Psoas muscle (tissue), 8 donors: ENCODE data around the gene ARL10. TPM values are rescaled to one million over a fixed set of nuclear protein-coding genes. Genes with fewer than 3 reads are reported as not detected.

Source experiments
- ATAC-seq, 4 donors: fragments of 200-7000 bp; cut with Tn5 transposase; one replicate each; pipeline ENCODE4 v1.9.1; 2020; ENCODE audit warnings: moderate library complexity in 3 of 4, mild to moderate bottlenecking in 2 of 4
- DNase-seq, 2 donors: peaks; one replicate each; pipeline ENCODE4 v3.0.0-alpha.2; 2020
- H3K27ac ChIP-seq: fragments of 200-600 bp; one replicate; pipeline ENCODE4 v1.8.0; 2022
- H3K27me3 ChIP-seq, 3 donors: fragments of 200-600 bp in 1 of 3; one replicate each; pipeline versions ENCODE4 v1.6.1 to v1.8.0; 2013 to 2022; ENCODE audit warnings: low read length in 2 of 3, mild to moderate bottlenecking in 2 of 3, moderate library complexity in 1 of 3; ENCODE audit not compliant: insufficient read depth in 3 of 3
- H3K36me3 ChIP-seq, 2 donors: fragments of 200-600 bp in 1 of 2; one replicate each; pipeline versions ENCODE4 v1.6.1 to v1.8.0; 2013 to 2022; ENCODE audit warnings: low read depth in 1 of 2, mild to moderate bottlenecking in 1 of 2, moderate library complexity in 1 of 2; ENCODE audit not compliant: insufficient read depth in 1 of 2
- H3K4me1 ChIP-seq: fragments of 200-600 bp; one replicate; pipeline ENCODE4 v1.8.0; 2022
- H3K4me3 ChIP-seq: fragments of 200-600 bp; one replicate; pipeline ENCODE4 v1.8.0; 2022; ENCODE audit warnings: mild to moderate bottlenecking
- H3K9me3 ChIP-seq: fragments of 200-600 bp; one replicate; pipeline ENCODE4 v1.8.0; 2022
- WGBS, 3 donors: extraction: QIAGEN DNeasy Blood & Tissue Kit; methylation state at CpG; one replicate each; pipeline versions ENCODE4 v1.1.6 to v1.1.7; 2013; 5-methylcytosine and 5-hydroxymethylcytosine counted together
- intact Hi-C, 2 donors: fragments of 100-400 bp; cut with DNase I; formaldehyde crosslinking; loops; one replicate each; pipeline versions ENCODE4 v1.11.0 to v1.14.2; 2022
- polyA plus RNA-seq, 3 donors: library from polyadenylated mRNA; stranded (reverse); fragments of 200-250 nt; gene quantifications; one replicate each; pipeline ENCODE4 v1.2.3, GENCODE V29; 2013
- total RNA-seq, 4 donors: library from RNA; stranded (reverse); fragmentation: NEBNext Ultra II Directional in 2 of 4; extraction: Animal tissue kit (Norgen Biotek cat#: 25700) in 2 of 4; gene quantifications; one replicate each; pipeline versions ENCODE4 v1.2.1 to v1.2.4, GENCODE V29; 2021 to 2023
- TF ChIP-seq, protein P1 (sequence below): fragments of 200-600 bp; IDR thresholded peaks from one replicate; pipeline ENCODE4 v1.8.0; 2022; ENCODE audit warnings: antibody characterized with exemption
- donor health status: healthy with polysubstance abuse.
- donor health status: DM: no; HTN: no; CAD: no; lungs with moderate emphysema.
- donor health status: Bipolar disorder and iron deficiency.
- donor health status: healthy.
- donor health status: DM: yes; HTN: yes; CAD: no.
- donor health status: DM: no; HTN: no; CAD: no.
- donor health status: DM: no; HTN: no; CAD: no.
- donor health status: DM: yes; HTN: yes; CAD: no.

Gene ARL10
- total and polyA plus RNA-seq, 7 donors, result 1.6 to 6.6 (median 3.9) TPM

DNA sequence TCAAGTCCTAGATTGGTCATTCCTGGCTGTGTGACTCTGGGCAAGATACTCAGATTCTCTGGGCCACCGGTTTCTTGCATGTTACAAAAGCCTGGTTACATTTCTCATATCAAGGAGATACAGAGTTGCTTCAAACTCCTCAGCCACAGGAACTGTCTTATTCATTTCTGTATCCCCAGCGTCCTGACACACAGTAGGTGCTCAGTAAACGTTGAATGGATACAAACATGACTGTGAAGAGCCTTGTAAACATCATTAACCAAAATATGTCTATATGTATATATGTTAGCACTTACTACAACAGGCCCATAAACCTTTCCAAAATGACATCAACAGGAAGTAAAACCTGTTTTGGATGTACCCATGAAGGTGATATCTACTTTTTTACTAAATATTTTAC lies 49.4 kb downstream of the ARL10 start:
- intact Hi-C loops, result loop anchor here in 1 of 2 donors (10.0 kb wide), 1 partner anchor 130 kb away; the partner anchor contains the start of gene CDHR2
- no peak for ATAC-seq
- peaks cover 0 to 19% of the 10 kb centered on the region in 2 donors for H3K36me3 ChIP-seq
- no peaks in the 10 kb centered on the region for H3K9me3 ChIP-seq
- DNase-seq, result no peak
- TF ChIP-seq, protein P1, sequence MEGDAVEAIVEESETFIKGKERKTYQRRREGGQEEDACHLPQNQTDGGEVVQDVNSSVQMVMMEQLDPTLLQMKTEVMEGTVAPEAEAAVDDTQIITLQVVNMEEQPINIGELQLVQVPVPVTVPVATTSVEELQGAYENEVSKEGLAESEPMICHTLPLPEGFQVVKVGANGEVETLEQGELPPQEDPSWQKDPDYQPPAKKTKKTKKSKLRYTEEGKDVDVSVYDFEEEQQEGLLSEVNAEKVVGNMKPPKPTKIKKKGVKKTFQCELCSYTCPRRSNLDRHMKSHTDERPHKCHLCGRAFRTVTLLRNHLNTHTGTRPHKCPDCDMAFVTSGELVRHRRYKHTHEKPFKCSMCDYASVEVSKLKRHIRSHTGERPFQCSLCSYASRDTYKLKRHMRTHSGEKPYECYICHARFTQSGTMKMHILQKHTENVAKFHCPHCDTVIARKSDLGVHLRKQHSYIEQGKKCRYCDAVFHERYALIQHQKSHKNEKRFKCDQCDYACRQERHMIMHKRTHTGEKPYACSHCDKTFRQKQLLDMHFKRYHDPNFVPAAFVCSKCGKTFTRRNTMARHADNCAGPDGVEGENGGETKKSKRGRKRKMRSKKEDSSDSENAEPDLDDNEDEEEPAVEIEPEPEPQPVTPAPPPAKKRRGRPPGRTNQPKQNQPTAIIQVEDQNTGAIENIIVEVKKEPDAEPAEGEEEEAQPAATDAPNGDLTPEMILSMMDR, result no peak
- peaks cover 47% of the 10 kb centered on the region for H3K4me1 ChIP-seq
- 69 to 74% (median 73%) methylated on average over 3 of the region's 3 CpGs for WGBS, 3 donors
- H3K27ac ChIP-seq, result peak overlapping the region; percentile 100
- H3K4me3 ChIP-seq, result peak overlapping the region; percentile 96
- no peaks in the 10 kb centered on the region for H3K27me3 ChIP-seq

DNA sequence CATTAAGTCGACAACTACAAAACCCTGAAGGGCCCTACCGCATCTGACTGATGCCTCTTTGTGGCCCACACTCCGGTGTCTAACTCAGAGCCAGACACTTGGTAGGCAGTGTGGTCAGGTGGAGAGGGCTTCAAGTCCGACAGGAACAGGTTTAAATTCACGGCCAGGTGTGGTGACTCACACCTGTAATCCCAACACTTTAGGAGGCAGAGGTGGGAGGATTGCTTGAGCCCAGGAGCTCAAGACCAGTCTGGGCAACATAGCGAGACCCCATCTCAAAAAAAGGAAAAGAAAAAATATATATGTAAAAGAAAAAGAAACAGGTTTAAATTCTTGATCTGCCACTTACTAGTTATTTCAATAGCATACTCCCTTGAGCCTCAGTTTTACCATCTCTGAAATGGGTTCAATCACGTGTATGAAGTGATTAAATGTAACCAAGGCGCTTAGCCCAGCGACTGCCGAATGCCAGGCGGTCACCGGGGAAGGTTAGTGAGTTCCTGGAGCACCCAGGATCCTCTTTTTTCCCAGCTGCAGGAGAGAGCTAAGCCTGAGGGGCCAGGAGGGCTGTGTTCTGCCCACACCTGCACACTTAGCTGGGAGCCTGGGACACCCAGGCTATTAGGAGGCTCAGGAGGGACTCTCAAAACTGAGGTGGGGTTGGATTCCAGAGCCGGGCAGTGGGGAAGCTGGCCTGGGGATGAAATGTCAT lies 50.1 kb downstream of the ARL10 start:
- DNase-seq (no peak), ATAC-seq (peak in 2 of 4 donors; percentile 16 to 65)
- TF ChIP-seq, protein P1, result no peak
- no peaks in the 10 kb centered on the region for H3K9me3 ChIP-seq
- H3K4me1 ChIP-seq, result peaks cover 47% of the 10 kb centered on the region
- intact Hi-C loops, result loop anchor here in 1 of 2 donors (10.0 kb wide), 1 partner anchor 129 kb away; the partner anchor contains the start of gene CDHR2
- peak overlapping the region; percentile 100 for H3K27ac ChIP-seq
- peaks cover 0 to 13% of the 10 kb centered on the region in 2 donors for H3K36me3 ChIP-seq
- no peaks in the 10 kb centered on the region for H3K27me3 ChIP-seq
- H3K4me3 ChIP-seq, result peak overlapping the region; percentile 96
- WGBS, 3 donors, result 52 to 70% (median 55%) methylated on average over 13 of the region's 13 CpGs

DNA sequence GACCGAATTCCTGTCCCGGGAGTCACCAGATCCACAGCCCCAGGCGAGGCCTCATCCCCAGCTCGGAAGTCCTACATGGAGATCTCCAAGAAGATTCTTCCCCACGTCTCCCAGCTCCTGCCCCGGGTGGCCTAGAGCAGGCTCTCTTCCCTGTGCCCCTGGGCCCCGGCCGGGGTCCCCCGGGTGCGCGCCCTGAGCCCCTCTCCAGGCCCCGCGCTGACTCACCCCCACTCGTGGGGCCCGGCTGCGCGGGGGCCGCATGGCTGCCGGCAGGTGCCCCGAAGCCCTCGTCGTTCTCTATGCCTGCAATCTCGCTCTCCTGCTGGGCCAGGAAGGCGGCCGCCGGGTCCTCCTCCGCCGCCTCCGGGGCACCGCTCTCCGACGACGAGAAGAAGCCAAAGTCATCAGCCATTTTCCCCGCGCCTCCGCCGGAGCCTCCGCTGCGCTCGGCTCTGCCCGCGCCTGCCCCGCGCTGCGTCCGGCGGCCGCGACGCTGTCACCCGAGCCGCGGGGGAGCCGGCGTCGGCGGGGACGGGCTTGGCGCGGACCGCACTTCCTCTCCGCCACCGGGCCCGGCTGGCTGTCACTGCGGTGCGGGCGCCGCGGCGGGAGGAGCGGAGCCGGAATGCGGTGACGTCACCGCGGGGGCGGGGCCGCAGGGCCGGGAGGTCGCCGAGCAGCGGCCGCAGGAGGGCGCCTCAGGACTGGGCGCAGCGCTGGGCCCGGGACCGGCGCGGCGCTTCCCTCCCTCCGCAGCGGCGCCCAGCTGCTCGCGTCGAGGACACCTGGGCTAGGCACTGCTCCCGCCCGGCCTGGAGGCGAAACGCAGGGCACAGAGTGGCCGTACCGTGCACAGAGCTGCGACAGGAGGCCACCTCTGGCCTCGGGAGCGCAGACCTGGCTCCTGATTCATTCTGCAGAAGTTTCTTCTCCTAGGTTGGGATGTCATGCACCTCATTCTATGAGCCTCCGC lies 51.0 kb downstream of the ARL10 start, which contains the start of gene CLTB:
Gene CLTB (minus strand): TSS at position 588 of the 973 bp plus-strand sequence. CDS start 176 bp downstream, at position 412.
- peaks cover 42% of the 10 kb centered on the region for H3K4me1 ChIP-seq
- H3K4me3 ChIP-seq, result peak within 1 kb of the TSS; percentile 96
- TF ChIP-seq, protein P1, result peak; percentile 80
- no peaks in the 10 kb centered on the region for H3K9me3 ChIP-seq
- H3K27ac ChIP-seq, result peak within 1 kb of the TSS; percentile 100
- 1 to 2% (median 1%) methylated on average over 47 to 107 of the region's 107 CpGs for WGBS, 3 donors
- intact Hi-C loops, result loop anchor here (1.0 to 10.0 kb wide), 3 partner anchors 31 to 129 kb away; partner anchors contain the start of gene CDHR2 (in 1 of the 2)
- H3K27me3 ChIP-seq, result no peaks in the 10 kb centered on the region
- ATAC-seq, result peak; percentile 89 to 94 (median 92)
- peaks cover 0 to 6% of the 10 kb centered on the region in 2 donors for H3K36me3 ChIP-seq
- peak; percentile 95 to 96 for DNase-seq

DNA sequence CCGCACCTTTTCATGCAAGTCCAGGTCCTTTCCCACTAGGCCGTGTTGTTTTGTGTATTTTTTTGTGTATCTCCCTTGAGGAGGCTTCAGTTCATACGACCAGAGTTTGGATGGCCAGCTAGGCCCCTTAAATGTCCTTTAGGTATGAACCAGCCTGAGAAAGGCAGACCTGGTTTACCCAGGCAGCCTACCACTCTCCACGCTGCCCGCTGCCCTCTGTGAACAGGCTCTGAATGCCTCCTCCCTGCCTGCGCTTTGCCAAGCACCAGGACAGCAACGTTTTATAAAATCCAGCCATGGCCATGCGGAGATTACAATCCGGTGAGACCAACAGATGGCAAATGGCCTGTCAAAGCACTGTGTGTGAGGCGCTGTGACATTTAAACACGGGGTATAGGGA lies 51.7 kb downstream of the ARL10 start:
- Histone ChIP-seq H3K4me3 (peak overlapping the region; percentile 96), H3K27me3 (no peaks in the 10 kb centered on the region), H3K9me3 (no peaks in the 10 kb centered on the region), H3K27ac (peak overlapping the region; percentile 100), H3K36me3 (peaks cover 0 to 6% of the 10 kb centered on the region in 2 donors), H3K4me1 (peaks cover 40% of the 10 kb centered on the region)
- intact Hi-C loops, result loop anchor here (1.0 to 10.0 kb wide), 3 partner anchors 30 to 128 kb away; partner anchors contain the start of gene CDHR2 (in 1 of the 2)
- WGBS, 3 donors, result 52 to 70% (median 55%) methylated on average over 11 of the region's 11 CpGs
- ATAC-seq (no peak), DNase-seq (no peak)
- TF ChIP-seq, protein P1, result no peak
